ENCODE results near the gene ERI3.

- TF ChIP-seq, protein P1, sequence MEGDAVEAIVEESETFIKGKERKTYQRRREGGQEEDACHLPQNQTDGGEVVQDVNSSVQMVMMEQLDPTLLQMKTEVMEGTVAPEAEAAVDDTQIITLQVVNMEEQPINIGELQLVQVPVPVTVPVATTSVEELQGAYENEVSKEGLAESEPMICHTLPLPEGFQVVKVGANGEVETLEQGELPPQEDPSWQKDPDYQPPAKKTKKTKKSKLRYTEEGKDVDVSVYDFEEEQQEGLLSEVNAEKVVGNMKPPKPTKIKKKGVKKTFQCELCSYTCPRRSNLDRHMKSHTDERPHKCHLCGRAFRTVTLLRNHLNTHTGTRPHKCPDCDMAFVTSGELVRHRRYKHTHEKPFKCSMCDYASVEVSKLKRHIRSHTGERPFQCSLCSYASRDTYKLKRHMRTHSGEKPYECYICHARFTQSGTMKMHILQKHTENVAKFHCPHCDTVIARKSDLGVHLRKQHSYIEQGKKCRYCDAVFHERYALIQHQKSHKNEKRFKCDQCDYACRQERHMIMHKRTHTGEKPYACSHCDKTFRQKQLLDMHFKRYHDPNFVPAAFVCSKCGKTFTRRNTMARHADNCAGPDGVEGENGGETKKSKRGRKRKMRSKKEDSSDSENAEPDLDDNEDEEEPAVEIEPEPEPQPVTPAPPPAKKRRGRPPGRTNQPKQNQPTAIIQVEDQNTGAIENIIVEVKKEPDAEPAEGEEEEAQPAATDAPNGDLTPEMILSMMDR (IDR thresholded peaks at IDR 0.05), result no peak
- TF ChIP-seq ZNF138 (CRISPR knock-in tag; conservative IDR thresholded peaks at IDR 0.05), result no peak
- TF ChIP-seq, protein P2, sequence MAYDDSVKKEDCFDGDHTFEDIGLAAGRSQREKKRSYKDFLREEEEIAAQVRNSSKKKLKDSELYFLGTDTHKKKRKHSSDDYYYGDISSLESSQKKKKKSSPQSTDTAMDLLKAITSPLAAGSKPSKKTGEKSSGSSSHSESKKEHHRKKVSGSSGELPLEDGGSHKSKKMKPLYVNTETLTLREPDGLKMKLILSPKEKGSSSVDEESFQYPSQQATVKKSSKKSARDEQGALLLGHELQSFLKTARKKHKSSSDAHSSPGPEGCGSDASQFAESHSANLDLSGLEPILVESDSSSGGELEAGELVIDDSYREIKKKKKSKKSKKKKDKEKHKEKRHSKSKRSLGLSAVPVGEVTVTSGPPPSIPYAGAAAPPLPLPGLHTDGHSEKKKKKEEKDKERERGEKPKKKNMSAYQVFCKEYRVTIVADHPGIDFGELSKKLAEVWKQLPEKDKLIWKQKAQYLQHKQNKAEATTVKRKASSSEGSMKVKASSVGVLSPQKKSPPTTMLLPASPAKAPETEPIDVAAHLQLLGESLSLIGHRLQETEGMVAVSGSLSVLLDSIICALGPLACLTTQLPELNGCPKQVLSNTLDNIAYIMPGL (CRISPR knock-in tag; IDR thresholded peaks at IDR 0.05), result no peak
- TF ChIP-seq, protein P3, sequence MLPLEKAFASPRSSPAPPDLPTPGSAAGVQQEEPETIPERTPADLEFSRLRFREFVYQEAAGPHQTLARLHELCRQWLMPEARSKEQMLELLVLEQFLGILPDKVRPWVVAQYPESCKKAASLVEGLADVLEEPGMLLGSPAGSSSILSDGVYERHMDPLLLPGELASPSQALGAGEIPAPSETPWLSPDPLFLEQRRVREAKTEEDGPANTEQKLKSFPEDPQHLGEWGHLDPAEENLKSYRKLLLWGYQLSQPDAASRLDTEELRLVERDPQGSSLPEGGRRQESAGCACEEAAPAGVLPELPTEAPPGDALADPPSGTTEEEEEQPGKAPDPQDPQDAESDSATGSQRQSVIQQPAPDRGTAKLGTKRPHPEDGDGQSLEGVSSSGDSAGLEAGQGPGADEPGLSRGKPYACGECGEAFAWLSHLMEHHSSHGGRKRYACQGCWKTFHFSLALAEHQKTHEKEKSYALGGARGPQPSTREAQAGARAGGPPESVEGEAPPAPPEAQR (CRISPR knock-in tag; IDR thresholded peaks at IDR 0.05), result no peak
- no peak for TF ChIP-seq TEAD4 (CRISPR knock-in tag; IDR thresholded peaks at IDR 0.05)
- TF ChIP-seq, protein P4, sequence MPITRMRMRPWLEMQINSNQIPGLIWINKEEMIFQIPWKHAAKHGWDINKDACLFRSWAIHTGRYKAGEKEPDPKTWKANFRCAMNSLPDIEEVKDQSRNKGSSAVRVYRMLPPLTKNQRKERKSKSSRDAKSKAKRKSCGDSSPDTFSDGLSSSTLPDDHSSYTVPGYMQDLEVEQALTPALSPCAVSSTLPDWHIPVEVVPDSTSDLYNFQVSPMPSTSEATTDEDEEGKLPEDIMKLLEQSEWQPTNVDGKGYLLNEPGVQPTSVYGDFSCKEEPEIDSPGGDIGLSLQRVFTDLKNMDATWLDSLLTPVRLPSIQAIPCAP (CRISPR knock-in tag; IDR thresholded peaks at IDR 0.05), result no peak
- no peak for TF ChIP-seq ATF3 (CRISPR knock-in tag; conservative IDR thresholded peaks at IDR 0.05)
- TF ChIP-seq ZNF232 (CRISPR knock-in tag; IDR thresholded peaks at IDR 0.05), result no peak
- no peak for TF ChIP-seq NFE2L1 (CRISPR knock-in tag; IDR thresholded peaks at IDR 0.05)
- TF ChIP-seq PRRX2 (CRISPR knock-in tag; IDR thresholded peaks at IDR 0.05), result no peak
- TF ChIP-seq OVOL2 (CRISPR knock-in tag; IDR thresholded peaks at IDR 0.05; ENCODE audit: borderline replicate concordance), result no peak
- TF ChIP-seq IRF2 (CRISPR knock-in tag; IDR thresholded peaks at IDR 0.05; ENCODE audit: borderline replicate concordance, low read depth), result no peak
- TF ChIP-seq ZNF281 (CRISPR knock-in tag; IDR thresholded peaks at IDR 0.05), result no peak
Measured at GRCh38 chr1:44289530-44289929, 65.5 kb downstream of the ERI3 start.

Data from WTC11 (cell line).